Regular cardiac myocyte (primary cell): ENCODE results near the gene UPK1A. TPM values are rescaled to one million over a fixed set of nuclear protein-coding genes. Genes with fewer than 3 reads are reported as not detected.

ENCODE experiments used
- total RNA-seq: library from RNA; depleted of rRNA; stranded (reverse); fragments of >200 nt; gene quantifications from 2 replicates; pipeline ENCODE4 v1.2.3, GENCODE V29; 2014

The UPK1A gene
- total RNA-seq, result under 0.01 TPM in 1 of 2 replicates, not detected in the other

DNA sequence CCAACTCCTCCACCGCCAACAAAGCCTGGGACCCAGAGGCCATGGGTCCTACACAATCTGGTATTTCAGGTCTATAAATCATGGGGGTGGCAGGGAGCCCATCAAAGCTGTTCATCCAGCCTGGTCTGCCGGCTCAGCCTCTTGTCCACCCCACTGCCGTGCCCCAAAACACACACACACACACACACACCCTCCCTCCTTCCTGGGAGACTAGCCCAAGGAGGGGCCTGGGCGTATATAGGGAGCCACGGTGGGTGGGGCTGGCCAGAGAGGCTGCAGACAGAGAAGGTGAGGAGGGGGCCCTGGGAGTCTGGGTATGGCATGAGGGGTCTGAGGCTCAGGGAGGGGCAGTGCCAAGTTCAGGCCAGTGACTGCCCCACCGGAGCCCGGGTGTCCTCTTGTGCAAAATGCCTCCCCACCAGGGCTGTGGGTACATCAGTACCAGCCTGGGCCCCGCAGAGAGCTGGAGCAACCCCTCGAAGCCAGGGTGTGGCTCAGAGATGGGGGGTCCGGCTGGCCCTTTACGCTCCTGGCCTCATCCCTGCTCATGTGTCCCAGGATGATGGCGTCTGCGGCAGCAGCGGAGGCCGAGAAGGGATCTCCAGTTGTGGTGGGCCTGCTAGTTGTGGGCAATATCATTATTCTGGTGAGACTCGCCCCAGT lies at the start of gene UPK1A:
TSS of gene UPK1A (plus strand) at position 267 of the 663 bp plus-strand sequence. CDS start at position 563, 296 bp downstream.

DNA sequence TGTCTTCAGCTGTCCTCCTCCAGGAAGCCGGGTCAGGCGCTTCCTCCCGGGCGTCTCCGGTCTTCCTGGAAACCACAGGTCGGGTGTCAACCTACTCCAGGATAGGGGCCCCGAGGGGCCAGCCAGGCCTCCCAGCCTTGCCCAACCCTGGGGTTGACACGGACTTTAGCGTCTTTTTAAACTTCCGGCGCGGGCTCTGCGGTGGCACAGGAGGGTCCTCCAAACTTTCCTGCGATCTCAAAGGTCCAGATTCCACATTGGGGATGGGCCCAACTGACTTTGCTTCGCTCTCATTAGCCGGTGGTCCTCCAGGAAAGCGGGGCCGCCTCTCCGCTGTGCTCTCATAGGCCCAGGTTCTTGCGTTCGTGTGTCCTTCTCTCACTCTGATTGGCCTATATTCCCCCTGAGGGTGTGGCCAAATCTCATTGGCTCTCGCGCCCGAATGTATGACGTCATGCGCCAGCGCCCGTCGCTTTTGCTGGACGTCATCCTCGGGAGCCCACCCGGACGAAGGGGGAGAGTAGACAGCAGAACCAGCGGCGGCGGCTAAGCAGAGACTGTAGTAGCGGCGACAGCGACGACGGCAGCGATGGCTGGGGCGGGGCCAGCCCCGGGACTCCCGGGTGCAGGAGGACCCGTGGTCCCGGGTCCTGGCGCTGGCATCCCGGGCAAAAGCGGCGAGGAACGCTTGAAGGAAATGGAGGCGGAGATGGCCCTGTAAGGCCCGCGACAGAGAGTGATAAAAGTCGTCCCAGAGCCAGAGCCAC lies 37.6 kb upstream of the UPK1A start, which contains the start of gene RBM42:
TSS of gene RBM42 (plus strand) at position 472 of the 767 bp plus-strand sequence. CDS start at position 590, 118 bp downstream.

DNA sequence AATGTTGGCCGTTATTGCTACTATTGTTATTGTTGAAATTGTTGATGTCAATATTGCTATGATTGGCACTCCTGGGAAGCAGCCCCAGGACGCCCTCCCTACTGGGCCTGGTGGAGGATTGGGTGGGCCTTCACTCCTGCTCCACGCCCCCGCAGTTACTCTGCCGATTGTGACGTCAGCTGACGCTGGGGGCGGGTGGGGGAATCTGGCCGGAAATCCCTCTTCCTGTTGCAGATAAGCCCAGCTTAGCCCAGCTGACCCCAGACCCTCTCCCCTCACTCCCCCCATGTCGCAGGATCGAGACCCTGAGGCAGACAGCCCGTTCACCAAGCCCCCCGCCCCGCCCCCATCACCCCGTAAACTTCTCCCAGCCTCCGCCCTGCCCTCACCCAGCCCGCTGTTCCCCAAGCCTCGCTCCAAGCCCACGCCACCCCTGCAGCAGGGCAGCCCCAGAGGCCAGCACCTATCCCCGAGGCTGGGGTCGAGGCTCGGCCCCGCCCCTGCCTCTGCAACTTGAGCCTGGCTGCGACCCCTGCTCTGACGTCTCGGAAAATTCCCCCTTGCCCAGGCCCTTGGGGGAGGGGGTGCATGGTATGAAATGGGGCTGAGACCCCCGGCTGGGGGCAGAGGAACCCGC lies 24.7 kb upstream of the UPK1A start, which contains the start of gene ETV2:
TSS of gene ETV2 (plus strand) at position 231 of the 637 bp plus-strand sequence. CDS start 716 bp downstream, outside the sequence.

DNA sequence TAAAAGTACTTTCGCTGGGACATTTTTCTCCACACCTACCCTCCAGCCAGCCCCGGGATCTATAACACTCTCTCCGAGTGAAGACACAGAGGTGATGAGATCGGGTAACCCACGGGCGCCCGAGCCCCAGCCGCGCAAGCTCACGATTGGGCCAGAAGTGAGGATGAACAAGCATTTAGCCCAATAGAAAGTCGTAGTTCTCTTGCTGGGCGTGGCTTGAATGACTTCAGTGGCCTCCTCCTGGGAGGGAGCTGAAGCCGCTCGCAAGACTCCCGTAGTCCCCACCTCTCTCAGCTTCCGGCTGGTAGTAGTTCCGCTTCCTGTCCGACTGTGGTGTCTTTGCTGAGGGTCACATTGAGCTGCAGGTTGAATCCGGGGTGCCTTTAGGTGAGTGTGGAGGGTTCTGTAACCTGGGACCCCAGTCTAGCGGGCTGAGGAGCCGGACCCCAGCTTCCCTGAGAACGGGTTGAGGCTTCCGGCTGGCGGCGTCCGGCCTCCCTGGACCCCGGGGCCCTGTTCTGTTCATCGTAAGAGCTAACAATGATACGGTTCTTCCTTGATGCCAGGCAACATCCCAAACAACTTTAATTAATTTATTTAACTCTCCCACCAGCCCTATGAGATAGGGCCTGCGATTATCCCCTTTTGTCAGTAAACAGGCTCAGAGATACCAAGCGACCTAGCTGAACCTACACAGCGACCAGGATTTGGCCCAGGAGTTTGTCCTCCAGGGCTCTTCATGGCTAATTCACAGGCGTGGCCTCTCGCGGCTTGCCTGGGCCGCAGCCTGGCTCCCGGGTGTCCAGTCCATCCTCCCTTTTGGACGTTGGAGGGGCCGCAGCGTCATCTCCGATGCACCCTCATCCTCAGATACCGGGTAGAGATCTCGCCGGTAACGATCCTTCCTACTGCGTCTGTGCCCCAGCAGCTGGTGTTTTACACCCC lies 18.0 kb upstream of the UPK1A start, which contains the start of gene COX6B1:
TSS of gene COX6B1 (plus strand) at position 307 of the 945 bp plus-strand sequence. CDS start 2,921 bp downstream, outside the sequence.

DNA sequence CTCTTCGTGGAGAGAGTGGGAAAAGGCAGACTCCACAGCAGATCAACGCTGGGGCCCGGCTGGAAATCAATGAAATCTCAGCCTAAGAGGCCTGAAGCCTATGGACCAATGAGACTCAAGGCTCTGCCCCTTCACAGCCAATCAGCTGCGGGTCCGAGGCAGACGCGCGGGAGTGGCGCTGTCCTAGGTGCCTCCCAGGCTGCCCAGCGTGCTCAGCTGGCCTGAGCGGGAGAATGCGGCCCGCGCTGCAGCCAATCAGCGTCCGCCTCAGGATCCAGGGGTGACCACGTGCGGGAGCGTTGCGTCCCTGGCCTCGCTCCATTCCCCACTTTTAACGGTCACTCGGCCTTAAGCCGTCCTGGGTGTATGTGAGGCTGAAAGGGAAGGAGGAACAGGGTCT lies 37.9 kb downstream of the UPK1A start, which contains the start of gene ZBTB32:
TSS of gene ZBTB32 (plus strand) at position 341 of the 400 bp plus-strand sequence. CDS start 10,069 bp downstream, outside the sequence.

DNA sequence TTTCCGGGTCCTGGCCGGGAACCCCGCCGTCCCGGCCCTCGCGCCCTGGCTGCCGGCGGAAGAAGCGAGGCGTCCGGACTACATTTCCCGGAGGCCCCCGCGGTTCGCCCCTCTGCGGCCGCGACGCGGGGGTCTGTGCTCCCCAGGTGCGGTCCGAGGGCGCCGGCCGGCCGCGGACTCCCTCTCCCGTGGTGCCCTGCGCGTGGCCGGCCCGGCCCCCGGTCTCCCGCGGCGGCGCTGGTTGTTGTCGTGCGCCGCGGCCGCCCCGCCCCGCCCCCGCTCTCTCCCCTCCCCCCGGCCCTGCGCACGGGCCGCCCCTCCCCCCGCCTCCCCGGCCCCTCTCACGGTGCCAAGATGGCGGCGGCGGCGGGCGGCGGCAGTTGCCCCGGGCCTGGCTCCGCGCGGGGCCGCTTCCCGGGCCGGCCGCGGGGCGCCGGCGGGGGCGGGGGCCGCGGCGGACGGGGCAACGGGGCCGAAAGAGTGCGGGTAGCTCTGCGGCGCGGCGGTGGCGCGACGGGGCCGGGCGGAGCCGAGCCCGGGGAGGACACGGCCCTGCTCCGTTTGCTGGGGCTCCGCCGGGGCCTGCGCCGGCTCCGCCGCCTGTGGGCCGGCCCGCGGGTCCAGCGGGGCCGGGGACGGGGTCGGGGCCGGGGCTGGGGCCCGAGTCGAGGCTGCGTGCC lies 51.5 kb downstream of the UPK1A start, which contains the start of gene KMT2B:
TSS of gene KMT2B (plus strand) at position 339 of the 680 bp plus-strand sequence. CDS start at position 355, 16 bp downstream.

Other genes with a start within 250 kb of the UPK1A start
- gene FFAR2, start 218.3 kb upstream of the UPK1A start, total RNA-seq, result not detected in 2 replicates
- gene KRTDAP, start 176.1 kb upstream of the UPK1A start, total RNA-seq, result not detected in 2 replicates
- gene DMKN, start 152.9 kb upstream of the UPK1A start, total RNA-seq, result 0.77 and 2.5 TPM in 2 replicates
- 0.19 and 2.0 TPM in 2 replicates for gene SBSN, start 138.2 kb upstream of the UPK1A start, total RNA-seq
- not detected in 2 replicates for gene GAPDHS, start 133.1 kb upstream of the UPK1A start, total RNA-seq
- gene TMEM147, start 120.9 kb upstream of the UPK1A start, total RNA-seq, result 83.2 and 98.7 TPM in 2 replicates
- not detected in 2 replicates for gene ATP4A, start 102.9 kb upstream of the UPK1A start, total RNA-seq
- not detected in 2 replicates for gene PMIS2, start 80.3 kb upstream of the UPK1A start, total RNA-seq
- 4.8 and 11.1 TPM in 2 replicates for gene HAUS5, start 53.8 kb upstream of the UPK1A start, total RNA-seq
- gene RBM42, start 37.5 kb upstream of the UPK1A start, total RNA-seq, result 26.2 and 58.3 TPM in 2 replicates
- gene ETV2, start 24.8 kb upstream of the UPK1A start, total RNA-seq, result 0.19 and 0.28 TPM in 2 replicates
- gene COX6B1, start 18.2 kb upstream of the UPK1A start, total RNA-seq, result 282 and 447 TPM in 2 replicates
- not detected in 2 replicates for gene ZBTB32, start 38.0 kb downstream of the UPK1A start, total RNA-seq
- 2.5 and 3.3 TPM in 2 replicates for gene KMT2B, start 51.5 kb downstream of the UPK1A start, total RNA-seq
- gene IGFLR1, start 75.9 kb downstream of the UPK1A start, total RNA-seq, result 0.56 and 1.3 TPM in 2 replicates
- 7.3 and 7.9 TPM in 2 replicates for gene U2AF1L4, start 78.9 kb downstream of the UPK1A start, total RNA-seq
- 15.1 and 17.5 TPM in 2 replicates for gene PSENEN, start 79.1 kb downstream of the UPK1A start, total RNA-seq
- 10.5 and 11.0 TPM in 2 replicates for gene LIN37, start 82.1 kb downstream of the UPK1A start, total RNA-seq
- gene HSPB6, start 90.5 kb downstream of the UPK1A start, total RNA-seq, result 36.4 and 96.1 TPM in 2 replicates
- 2.8 and 4.0 TPM in 2 replicates for gene PROSER3, start 91.7 kb downstream of the UPK1A start, total RNA-seq
- gene ARHGAP33, start 109.0 kb downstream of the UPK1A start, total RNA-seq, result 1.7 and 2.9 TPM in 2 replicates
- not detected in 2 replicates for gene PRODH2, start 146.3 kb downstream of the UPK1A start, total RNA-seq
- gene NPHS1, start 186.0 kb downstream of the UPK1A start, total RNA-seq, result not detected in 2 replicates
- gene KIRREL2, start 190.4 kb downstream of the UPK1A start, total RNA-seq, result 0.28 TPM in 1 of 2 replicates, not detected in the other
- gene APLP1, start 202.1 kb downstream of the UPK1A start, total RNA-seq, result 12.7 and 14.8 TPM in 2 replicates
- 2.0 and 2.5 TPM in 2 replicates for gene NFKBID, start 234.0 kb downstream of the UPK1A start, total RNA-seq
- gene HCST, start 236.0 kb downstream of the UPK1A start, total RNA-seq, result 0.38 and 0.56 TPM in 2 replicates
- gene TYROBP, start 241.8 kb downstream of the UPK1A start, total RNA-seq, result not detected in 2 replicates